Measurements from ENCODE around the gene VPS8.
A peak's percentile ranks its signal among the peaks of the same experiment; 100 is the strongest.

The VPS8 gene

GRCh38 chr3:184816614-184817013 is 4.6 kb downstream of the VPS8 start:
- peak; percentile 19 for DNase-seq
- H3K27me3 ChIP-seq (replicated peaks): no peaks in the 10 kb centered on the region
- TF ChIP-seq CTCF (IDR thresholded peaks at IDR 0.05; ENCODE audit: low read depth, low read length, missing control alignments): no peak
- peak overlapping the region; percentile 21 for H3K27ac ChIP-seq
- no peak overlapping the region for H3K4me3 ChIP-seq (ENCODE audit: low read depth, low read length)
- H3K36me3 ChIP-seq (replicated peaks): no peaks in the 10 kb centered on the region
- in situ Hi-C loops (cut with HindIII; ENCODE audit: low pct_ligation_motif_present, low sequenced_read_pairs): no loop called here

- Histone ChIP-seq H3K27me3 (replicated peaks) (no peaks in the 10 kb centered on the region), H3K4me3 (ENCODE audit: low read depth, low read length) (no peak overlapping the region), H3K27ac (no peak overlapping the region), H3K36me3 (replicated peaks) (no peaks in the 10 kb centered on the region)
- DNase-seq: no peak
- in situ Hi-C loops (cut with HindIII; ENCODE audit: low pct_ligation_motif_present, low sequenced_read_pairs): no loop called here
- no peak for TF ChIP-seq CTCF (IDR thresholded peaks at IDR 0.05; ENCODE audit: low read depth, low read length, missing control alignments)
Observed at GRCh38 chr3:184820525-184820924, 8.6 kb downstream of the VPS8 start.

DNA sequence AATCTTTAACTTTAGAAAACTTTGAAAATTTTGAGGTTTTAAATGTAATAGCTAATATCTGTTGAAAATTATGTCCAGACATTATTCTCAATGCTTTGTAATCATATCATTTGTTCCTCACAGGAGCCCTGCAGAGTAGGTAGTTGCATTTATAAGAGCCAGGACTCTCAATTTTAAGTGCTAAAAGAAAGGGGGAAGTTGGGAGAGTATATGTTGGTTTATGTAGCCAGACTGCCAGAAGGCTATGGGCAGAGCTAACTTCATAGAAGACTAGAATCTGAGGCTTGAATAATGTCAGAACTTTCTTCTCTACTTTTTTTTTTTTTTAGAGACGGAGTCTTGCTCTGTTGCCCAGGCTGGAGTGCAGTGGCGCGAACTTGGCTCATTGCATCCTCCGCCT is 9.1 kb downstream of the VPS8 start:
- no peak overlapping the region for H3K4me3 ChIP-seq (ENCODE audit: low read depth, low read length)
- in situ Hi-C loops (cut with HindIII; ENCODE audit: low pct_ligation_motif_present, low sequenced_read_pairs): no loop called here
- no peaks in the 10 kb centered on the region for H3K27me3 ChIP-seq (replicated peaks)
- no peak for TF ChIP-seq CTCF (IDR thresholded peaks at IDR 0.05; ENCODE audit: low read depth, low read length, missing control alignments)
- DNase-seq: no peak
- H3K27ac ChIP-seq: no peak overlapping the region
- no peaks in the 10 kb centered on the region for H3K36me3 ChIP-seq (replicated peaks)

- TF ChIP-seq CTCF (IDR thresholded peaks at IDR 0.05; ENCODE audit: low read depth, low read length, missing control alignments): no peak
- no peak overlapping the region for H3K27ac ChIP-seq
- in situ Hi-C loops (cut with HindIII; ENCODE audit: low pct_ligation_motif_present, low sequenced_read_pairs): no loop called here
- no peaks in the 10 kb centered on the region for H3K36me3 ChIP-seq (replicated peaks)
- DNase-seq: no peak
- no peaks in the 10 kb centered on the region for H3K27me3 ChIP-seq (replicated peaks)
- no peak overlapping the region for H3K4me3 ChIP-seq (ENCODE audit: low read depth, low read length)
Observed at GRCh38 chr3:184822081-184822480, 10.1 kb downstream of the VPS8 start.

DNA sequence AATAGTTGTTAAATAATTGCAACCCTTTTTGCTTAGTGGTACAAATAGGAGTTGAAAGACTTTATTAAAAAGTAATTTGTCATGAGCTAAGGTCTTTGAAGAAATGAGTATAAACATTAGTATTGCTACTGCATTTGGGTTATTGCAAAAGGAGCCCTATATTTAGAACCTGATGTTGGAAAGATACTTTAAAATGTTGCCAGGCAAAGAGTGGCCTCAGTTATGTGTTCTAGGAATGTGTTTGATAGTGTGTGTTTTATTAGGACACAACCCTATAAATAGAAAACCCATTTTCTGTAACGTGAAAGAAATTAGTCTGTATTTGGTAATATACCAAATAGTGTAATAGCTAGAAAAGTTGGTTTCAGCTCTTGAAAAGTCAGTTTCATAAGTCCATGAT is 10.7 kb downstream of the VPS8 start:
- no peak for DNase-seq
- H3K4me3 ChIP-seq (ENCODE audit: low read depth, low read length): no peak overlapping the region
- no peak for TF ChIP-seq CTCF (IDR thresholded peaks at IDR 0.05; ENCODE audit: low read depth, low read length, missing control alignments)
- H3K27me3 ChIP-seq (replicated peaks): no peaks in the 10 kb centered on the region
- no peaks in the 10 kb centered on the region for H3K36me3 ChIP-seq (replicated peaks)
- H3K27ac ChIP-seq: no peak overlapping the region
- in situ Hi-C loops (cut with HindIII; ENCODE audit: low pct_ligation_motif_present, low sequenced_read_pairs): no loop called here

DNA sequence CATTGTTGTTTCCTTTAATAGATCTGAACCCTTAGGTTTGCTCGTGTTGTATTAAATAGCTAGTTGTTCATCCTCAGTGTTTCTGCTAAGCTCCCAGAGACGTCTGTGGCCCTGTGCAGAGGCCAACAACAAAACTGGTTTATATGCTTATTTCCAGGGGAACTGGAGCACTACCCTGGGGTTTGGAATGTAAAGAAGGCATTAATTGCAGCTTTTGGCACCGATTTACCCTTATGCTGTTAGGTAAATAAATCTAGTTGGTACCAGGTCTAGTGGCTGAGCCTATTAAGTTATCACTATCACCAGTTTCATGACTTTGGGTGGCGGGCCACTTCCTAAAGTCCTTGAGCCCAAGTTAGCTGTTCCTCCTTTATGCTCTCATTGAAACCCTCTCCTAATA is 12.0 kb downstream of the VPS8 start:
- no peak for DNase-seq
- H3K27me3 ChIP-seq (replicated peaks): no peaks in the 10 kb centered on the region
- in situ Hi-C loops (cut with HindIII; ENCODE audit: low pct_ligation_motif_present, low sequenced_read_pairs): no loop called here
- TF ChIP-seq CTCF (IDR thresholded peaks at IDR 0.05; ENCODE audit: low read depth, low read length, missing control alignments): no peak
- H3K4me3 ChIP-seq (ENCODE audit: low read depth, low read length): no peak overlapping the region
- H3K27ac ChIP-seq: no peak overlapping the region
- no peaks in the 10 kb centered on the region for H3K36me3 ChIP-seq (replicated peaks)
